ENCODE data around the gene APOL2. TPM values are rescaled to one million over a fixed set of nuclear protein-coding genes. Genes with fewer than 3 reads are reported as not detected.
"Not testable (repeated sequence)": the region's sequence is repeated elsewhere in the genome, so short reads cannot be mapped to it uniquely, and the experiment has no call there.

APOL2 gene
- total and polyA plus RNA-seq, 2 donors: 25.3 to 56.1 TPM

GRCh38 chr22:36208162-36208765, 31.1 kb downstream of the APOL2 start:
- peaks cover 0 to 4% of the 10 kb centered on the region in 2 donors for H3K9me3 ChIP-seq (ENCODE audit: control insufficient read depth in 2 of 2, insufficient read depth in 1 of 2, low read length in 1 of 2)
- no peak overlapping the region for H3K4me3 ChIP-seq (ENCODE audit: low read length in 2 of 2)
- DNase-seq (ENCODE audit: low read depth in 6 of 9, low spot score in 9 of 9): no peak
- no peak overlapping the region for H3K27ac ChIP-seq (ENCODE audit: low read depth in 1 of 2, low read length in 1 of 2)
- H3K27me3 ChIP-seq (ENCODE audit: control insufficient read depth in 2 of 2, insufficient read depth in 1 of 2, low read length in 1 of 2): no peaks in the 10 kb centered on the region
- no peaks in the 10 kb centered on the region for H3K4me1 ChIP-seq (ENCODE audit: control insufficient read depth in 2 of 2, insufficient read depth in 2 of 2, low read length in 2 of 2)
- H3K36me3 ChIP-seq (ENCODE audit: control insufficient read depth in 2 of 2, insufficient read depth in 2 of 2, low read length in 1 of 2): no peaks in the 10 kb centered on the region
- WGBS: 84% methylated on average over 1 of the region's 1 CpG

- Histone ChIP-seq H3K36me3 (ENCODE audit: control insufficient read depth in 2 of 2, insufficient read depth in 2 of 2, low read length in 1 of 2) (no peaks in the 10 kb centered on the region), H3K4me1 (ENCODE audit: control insufficient read depth in 2 of 2, insufficient read depth in 2 of 2, low read length in 2 of 2) (peaks cover 0 to 3% of the 10 kb centered on the region in 2 donors), H3K27me3 (ENCODE audit: control insufficient read depth in 2 of 2, insufficient read depth in 1 of 2, low read length in 1 of 2) (no peaks in the 10 kb centered on the region), H3K27ac (ENCODE audit: low read depth in 1 of 2, low read length in 1 of 2) (no peak overlapping the region), H3K9me3 (ENCODE audit: control insufficient read depth in 2 of 2, insufficient read depth in 1 of 2, low read length in 1 of 2) (no peaks in the 10 kb centered on the region), H3K4me3 (ENCODE audit: low read length in 2 of 2) (no peak overlapping the region)
- 98% methylated on average over 1 of the region's 1 CpG for WGBS
- DNase-seq (ENCODE audit: low read depth in 6 of 9, low spot score in 9 of 9): no peak
These were observed 33.1 kb downstream of the APOL2 start for GRCh38 chr22:36206255-36206654.

- H3K27me3 ChIP-seq (ENCODE audit: control insufficient read depth in 2 of 2, insufficient read depth in 1 of 2, low read length in 1 of 2); H3K27ac ChIP-seq (ENCODE audit: low read depth in 1 of 2, low read length in 1 of 2); H3K9me3 ChIP-seq (ENCODE audit: control insufficient read depth in 2 of 2, insufficient read depth in 1 of 2, low read length in 1 of 2); H3K4me1 ChIP-seq (ENCODE audit: control insufficient read depth in 2 of 2, insufficient read depth in 2 of 2, low read length in 2 of 2); H3K36me3 ChIP-seq (ENCODE audit: control insufficient read depth in 2 of 2, insufficient read depth in 2 of 2, low read length in 1 of 2); H3K4me3 ChIP-seq (ENCODE audit: low read length in 2 of 2); DNase-seq (ENCODE audit: low read depth in 6 of 9, low spot score in 9 of 9): not testable (repeated sequence)
- 78% methylated on average over 5 of the region's 5 CpGs for WGBS
These were observed 33.8 kb downstream of the APOL2 start for GRCh38 chr22:36205573-36205972.

- Histone ChIP-seq H3K27me3 (ENCODE audit: control insufficient read depth in 2 of 2, insufficient read depth in 1 of 2, low read length in 1 of 2) (no peaks in the 10 kb centered on the region), H3K27ac (ENCODE audit: low read depth in 1 of 2, low read length in 1 of 2) (peak overlapping the region in 1 of 2 donors; percentile 59), H3K9me3 (ENCODE audit: control insufficient read depth in 2 of 2, insufficient read depth in 1 of 2, low read length in 1 of 2) (no peaks in the 10 kb centered on the region), H3K36me3 (ENCODE audit: control insufficient read depth in 2 of 2, insufficient read depth in 2 of 2, low read length in 1 of 2) (no peaks in the 10 kb centered on the region), H3K4me3 (ENCODE audit: low read length in 2 of 2) (no peak overlapping the region), H3K4me1 (ENCODE audit: control insufficient read depth in 2 of 2, insufficient read depth in 2 of 2, low read length in 2 of 2) (peaks cover 0 to 3% of the 10 kb centered on the region in 2 donors)
- DNase-seq (ENCODE audit: low read depth in 6 of 9, low spot score in 9 of 9): no peak
- WGBS: 73% methylated on average over 6 of the region's 6 CpGs
These were observed 34.7 kb downstream of the APOL2 start for GRCh38 chr22:36204632-36205015.

- DNase-seq (ENCODE audit: low read depth in 6 of 9, low spot score in 9 of 9): no peak
- Histone ChIP-seq H3K27me3 (ENCODE audit: control insufficient read depth in 2 of 2, insufficient read depth in 1 of 2, low read length in 1 of 2) (no peaks in the 10 kb centered on the region), H3K9me3 (ENCODE audit: control insufficient read depth in 2 of 2, insufficient read depth in 1 of 2, low read length in 1 of 2) (no peaks in the 10 kb centered on the region), H3K27ac (ENCODE audit: low read depth in 1 of 2, low read length in 1 of 2) (peak overlapping the region in 1 of 2 donors; percentile 59), H3K4me1 (ENCODE audit: control insufficient read depth in 2 of 2, insufficient read depth in 2 of 2, low read length in 2 of 2) (peaks cover 0 to 3% of the 10 kb centered on the region in 2 donors), H3K4me3 (ENCODE audit: low read length in 2 of 2) (peak overlapping the region in 1 of 2 donors; percentile 7), H3K36me3 (ENCODE audit: control insufficient read depth in 2 of 2, insufficient read depth in 2 of 2, low read length in 1 of 2) (no peaks in the 10 kb centered on the region)
- WGBS: 83% methylated on average over 8 of the region's 8 CpGs
These were observed 35.2 kb downstream of the APOL2 start for GRCh38 chr22:36204001-36204631.

- not testable (repeated sequence) for DNase-seq (ENCODE audit: low read depth in 6 of 9, low spot score in 9 of 9); H3K27me3 ChIP-seq (ENCODE audit: control insufficient read depth in 2 of 2, insufficient read depth in 1 of 2, low read length in 1 of 2); H3K27ac ChIP-seq (ENCODE audit: low read depth in 1 of 2, low read length in 1 of 2); H3K4me1 ChIP-seq (ENCODE audit: control insufficient read depth in 2 of 2, insufficient read depth in 2 of 2, low read length in 2 of 2); H3K36me3 ChIP-seq (ENCODE audit: control insufficient read depth in 2 of 2, insufficient read depth in 2 of 2, low read length in 1 of 2); H3K4me3 ChIP-seq (ENCODE audit: low read length in 2 of 2); H3K9me3 ChIP-seq (ENCODE audit: control insufficient read depth in 2 of 2, insufficient read depth in 1 of 2, low read length in 1 of 2)
- WGBS: 94% methylated on average over 7 of the region's 7 CpGs
These were observed 35.9 kb downstream of the APOL2 start for GRCh38 chr22:36203441-36203840.

- H3K4me3 ChIP-seq (ENCODE audit: low read length in 2 of 2); H3K4me1 ChIP-seq (ENCODE audit: control insufficient read depth in 2 of 2, insufficient read depth in 2 of 2, low read length in 2 of 2); H3K36me3 ChIP-seq (ENCODE audit: control insufficient read depth in 2 of 2, insufficient read depth in 2 of 2, low read length in 1 of 2); DNase-seq (ENCODE audit: low read depth in 6 of 9, low spot score in 9 of 9); H3K9me3 ChIP-seq (ENCODE audit: control insufficient read depth in 2 of 2, insufficient read depth in 1 of 2, low read length in 1 of 2); H3K27me3 ChIP-seq (ENCODE audit: control insufficient read depth in 2 of 2, insufficient read depth in 1 of 2, low read length in 1 of 2): not testable (repeated sequence)
- peak overlapping the region; percentile 21 to 53 for H3K27ac ChIP-seq (ENCODE audit: low read depth in 1 of 2, low read length in 1 of 2)
- WGBS: 75% methylated on average over 8 of the region's 8 CpGs
These were observed 36.4 kb downstream of the APOL2 start for GRCh38 chr22:36202906-36203305.

- H3K27ac ChIP-seq (ENCODE audit: low read depth in 1 of 2, low read length in 1 of 2): peak within 1 kb of the TSS in 1 of 2 donors; percentile 15
- peaks cover 6 to 16% of the 10 kb centered on the region in 2 donors for H3K4me1 ChIP-seq (ENCODE audit: control insufficient read depth in 2 of 2, insufficient read depth in 2 of 2, low read length in 2 of 2)
- H3K9me3 ChIP-seq (ENCODE audit: control insufficient read depth in 2 of 2, insufficient read depth in 1 of 2, low read length in 1 of 2): no peaks in the 10 kb centered on the region
- WGBS: 54% methylated on average over 13 of the region's 13 CpGs
- no peaks in the 10 kb centered on the region for H3K27me3 ChIP-seq (ENCODE audit: control insufficient read depth in 2 of 2, insufficient read depth in 1 of 2, low read length in 1 of 2)
- no peak within 1 kb of the TSS for H3K4me3 ChIP-seq (ENCODE audit: low read length in 2 of 2)
- no peak for DNase-seq (ENCODE audit: low read depth in 6 of 9, low spot score in 9 of 9)
- H3K36me3 ChIP-seq (ENCODE audit: control insufficient read depth in 2 of 2, insufficient read depth in 2 of 2, low read length in 1 of 2): no peaks in the 10 kb centered on the region
These were observed 37.6 kb downstream of the APOL2 start, which contains the start of gene APOL4 for GRCh38 chr22:36201630-36202319. Gene APOL4 (minus strand): TSS chr22:36201809. CDS start chr22:36201734, 75 bp downstream.

- H3K4me3 ChIP-seq (ENCODE audit: low read length in 2 of 2); H3K9me3 ChIP-seq (ENCODE audit: control insufficient read depth in 2 of 2, insufficient read depth in 1 of 2, low read length in 1 of 2); H3K36me3 ChIP-seq (ENCODE audit: control insufficient read depth in 2 of 2, insufficient read depth in 2 of 2, low read length in 1 of 2); DNase-seq (ENCODE audit: low read depth in 6 of 9, low spot score in 9 of 9); H3K27me3 ChIP-seq (ENCODE audit: control insufficient read depth in 2 of 2, insufficient read depth in 1 of 2, low read length in 1 of 2): not testable (repeated sequence)
- H3K27ac ChIP-seq (ENCODE audit: low read depth in 1 of 2, low read length in 1 of 2): peak overlapping the region in 1 of 2 donors; percentile 15
- 96% methylated on average over 1 of the region's 5 CpGs for WGBS
- peaks cover 6 to 20% of the 10 kb centered on the region in 2 donors for H3K4me1 ChIP-seq (ENCODE audit: control insufficient read depth in 2 of 2, insufficient read depth in 2 of 2, low read length in 2 of 2)
These were observed 38.3 kb downstream of the APOL2 start for GRCh38 chr22:36201025-36201424.
